Caco-2 (cell line): Measurements from ENCODE around the gene NUDT4B. TPM values are rescaled to one million over a fixed set of nuclear protein-coding genes. Genes with fewer than 3 reads are reported as not detected.
"Not testable (repeated sequence)": the region's sequence is repeated elsewhere in the genome, so short reads cannot be mapped to it uniquely, and the experiment has no call there.

ENCODE experiments used
- BruUV-seq: library from RNA; stranded (reverse); fragments of 400-500 nt; replicated peaks from 2 replicates; lab custom pipeline; 2021; lab: Mats Ljungman, UMichigan
- CTCF ChIA-PET: fragments of 300-600 bp; sonication (Branson Sonifier 250); formaldehyde crosslinking; loops from one replicate; lab custom pipeline; 2022; ENCODE audit warnings: antibody characterized with exemption; lab: Charles Lee
- POLR2A ChIA-PET: fragments of 300-600 bp; sonication (Branson Sonifier 250); formaldehyde crosslinking; loops from one replicate; lab custom pipeline; 2022; ENCODE audit warnings: antibody characterized with exemption; lab: Charles Lee
- DNase-seq, 2 experiments: peaks; one replicate each; pipeline versions ENCODE4 v3.0.0 to v3.0.0-alpha.2; 2020 to 2022
- H3K27me3 ChIP-seq: replicated peaks from 2 replicates; pipeline ENCODE4 v1.6.0; 2011; ENCODE audit warnings: low read length; ENCODE audit not compliant: control insufficient read depth, insufficient read depth
- H3K36me3 ChIP-seq: 2 replicates; pipeline ENCODE4 v1.5.1; 2011; ENCODE audit warnings: low read length; ENCODE audit not compliant: control insufficient read depth, insufficient read depth
- H3K4me1 ChIP-seq: fragments of 250-450 bp; sonication (Bioruptor Pico); 2 replicates; pipeline ENCODE4 v1.5.1; 2020; ENCODE audit warnings: mild to moderate bottlenecking
- H3K4me3 ChIP-seq: 2 replicates; pipeline ENCODE4 v1.5.1; 2011; ENCODE audit warnings: low read depth, mild to moderate bottlenecking, control low read depth, low read length
- H3K9me3 ChIP-seq: fragments of 250-450 bp; sonication (Bioruptor Pico); 2 replicates; pipeline ENCODE4 v1.5.1; 2020; ENCODE audit warnings: mild to moderate bottlenecking, moderate library complexity
- H3K27ac Mint-ChIP-seq: one replicate; pipeline ENCODE4 v1.8.0; 2022; ENCODE audit warnings: mixed read lengths; ENCODE audit not compliant: unreplicated experiment
- H3K27me3 Mint-ChIP-seq: one replicate; pipeline ENCODE4 v1.8.0; 2022; ENCODE audit warnings: mixed read lengths; ENCODE audit not compliant: insufficient read depth, unreplicated experiment
- H3K36me3 Mint-ChIP-seq: one replicate; pipeline ENCODE4 v1.8.0; 2022; ENCODE audit warnings: mild to moderate bottlenecking, mixed read lengths; ENCODE audit not compliant: insufficient read depth, unreplicated experiment
- H3K4me1 Mint-ChIP-seq: one replicate; pipeline ENCODE4 v1.8.0; 2022; ENCODE audit warnings: low read depth, mixed read lengths; ENCODE audit not compliant: unreplicated experiment
- H3K4me3 Mint-ChIP-seq: one replicate; pipeline ENCODE4 v1.8.0; 2022; ENCODE audit warnings: mild to moderate bottlenecking, moderate library complexity, mixed read lengths; ENCODE audit not compliant: unreplicated experiment
- H3K9me3 Mint-ChIP-seq: one replicate; pipeline ENCODE4 v1.8.0; 2022; ENCODE audit warnings: mixed read lengths; ENCODE audit not compliant: unreplicated experiment
- intact Hi-C: fragments of 100-400 bp; cut with micrococcal nuclease; formaldehyde crosslinking; loops from one replicate; pipeline ENCODE4 v1.10.0; 2022; ENCODE audit not compliant: unreplicated experiment
- total RNA-seq: library from RNA; stranded (reverse); gene quantifications from 2 replicates; pipeline ENCODE4 v1.2.3, GENCODE V29; 2022

NUDT4B gene
- total RNA-seq, 1 experiment from 2014 or later = not detected

GRCh38 chr1:148735538-148735937 is 13.0 kb upstream of the NUDT4B start:
- H3K36me3 Mint-ChIP-seq, H3K27me3 Mint-ChIP-seq, CTCF ChIA-PET, H3K27me3 ChIP-seq, BruUV-seq, H3K4me1 ChIP-seq, POLR2A ChIA-PET, H3K4me3 Mint-ChIP-seq, H3K36me3 ChIP-seq, H3K9me3 ChIP-seq, H3K9me3 Mint-ChIP-seq, H3K4me1 Mint-ChIP-seq, H3K4me3 ChIP-seq, H3K27ac Mint-ChIP-seq, intact Hi-C loops, DNase-seq: not testable (repeated sequence)

- H3K27me3 Mint-ChIP-seq, POLR2A ChIA-PET, H3K9me3 ChIP-seq, H3K27ac Mint-ChIP-seq, BruUV-seq, CTCF ChIA-PET, H3K4me1 ChIP-seq, H3K27me3 ChIP-seq, DNase-seq, H3K36me3 ChIP-seq, H3K4me3 Mint-ChIP-seq, H3K4me1 Mint-ChIP-seq, H3K36me3 Mint-ChIP-seq, H3K9me3 Mint-ChIP-seq, intact Hi-C loops, H3K4me3 ChIP-seq: not testable (repeated sequence)
Measured at GRCh38 chr1:148738667-148739066, 9.9 kb upstream of the NUDT4B start.

GRCh38 chr1:148743200-148743599 is 5.4 kb upstream of the NUDT4B start:
- H3K27me3 Mint-ChIP-seq, H3K36me3 ChIP-seq, intact Hi-C loops, H3K27ac Mint-ChIP-seq, CTCF ChIA-PET, H3K9me3 ChIP-seq, POLR2A ChIA-PET, H3K36me3 Mint-ChIP-seq, BruUV-seq, H3K4me1 Mint-ChIP-seq, H3K9me3 Mint-ChIP-seq, H3K4me1 ChIP-seq, H3K27me3 ChIP-seq, DNase-seq, H3K4me3 Mint-ChIP-seq, H3K4me3 ChIP-seq: not testable (repeated sequence)

- intact Hi-C loops, H3K4me3 ChIP-seq, POLR2A ChIA-PET, H3K27ac Mint-ChIP-seq, DNase-seq, H3K27me3 ChIP-seq, H3K4me3 Mint-ChIP-seq, H3K4me1 Mint-ChIP-seq, H3K36me3 Mint-ChIP-seq, BruUV-seq, H3K9me3 Mint-ChIP-seq, H3K36me3 ChIP-seq, H3K4me1 ChIP-seq, H3K9me3 ChIP-seq, H3K27me3 Mint-ChIP-seq, CTCF ChIA-PET: not testable (repeated sequence)
Measured at GRCh38 chr1:148743726-148744720, 4.6 kb upstream of the NUDT4B start.

GRCh38 chr1:148749335-148749681 is 734 bp downstream of the NUDT4B start:
- H3K4me1 ChIP-seq, H3K4me1 Mint-ChIP-seq, H3K27me3 ChIP-seq, H3K9me3 ChIP-seq, H3K27me3 Mint-ChIP-seq, BruUV-seq, CTCF ChIA-PET, H3K9me3 Mint-ChIP-seq, intact Hi-C loops, H3K4me3 Mint-ChIP-seq, H3K36me3 ChIP-seq, DNase-seq, H3K36me3 Mint-ChIP-seq, POLR2A ChIA-PET, H3K4me3 ChIP-seq, H3K27ac Mint-ChIP-seq: not testable (repeated sequence)

GRCh38 chr1:148756231-148756630 is 7.7 kb downstream of the NUDT4B start:
- H3K4me3 Mint-ChIP-seq, H3K4me1 ChIP-seq, intact Hi-C loops, POLR2A ChIA-PET, BruUV-seq, H3K4me1 Mint-ChIP-seq, CTCF ChIA-PET, H3K36me3 Mint-ChIP-seq, H3K27me3 ChIP-seq, H3K27me3 Mint-ChIP-seq, H3K4me3 ChIP-seq, H3K36me3 ChIP-seq, H3K9me3 ChIP-seq, H3K9me3 Mint-ChIP-seq, DNase-seq, H3K27ac Mint-ChIP-seq: not testable (repeated sequence)

GRCh38 chr1:148757446-148757845 is 8.9 kb downstream of the NUDT4B start:
- CTCF ChIA-PET, POLR2A ChIA-PET, H3K9me3 Mint-ChIP-seq: not testable (repeated sequence)

More at GRCh38 chr1:148757446-148757845, 8.9 kb downstream of the NUDT4B start:
- H3K4me1 ChIP-seq, H3K4me1 Mint-ChIP-seq, H3K27ac Mint-ChIP-seq, H3K36me3 ChIP-seq, H3K36me3 Mint-ChIP-seq, H3K4me3 ChIP-seq, BruUV-seq, H3K4me3 Mint-ChIP-seq, H3K27me3 ChIP-seq, intact Hi-C loops, H3K9me3 ChIP-seq, DNase-seq, H3K27me3 Mint-ChIP-seq: not testable (repeated sequence)
